Hematopoietic multipotent progenitor cell (in vitro differentiated cells): ENCODE results near the gene NNT. TPM values are rescaled to one million over a fixed set of nuclear protein-coding genes. Genes with fewer than 3 reads are reported as not detected.
"Not testable (repeated sequence)": the region's sequence is repeated elsewhere in the genome, so short reads cannot be mapped to it uniquely, and the experiment has no call there.

Source experiments
- DNase-seq, 3 donors: peaks; one replicate each; pipeline ENCODE4 v3.0.0-alpha.2; 2011 to 2015; ENCODE audit warnings: low read depth in 2 of 3, low spot score in 2 of 3
- total RNA-seq: library from RNA; depleted of rRNA; stranded (reverse); fragments of >200 nt; gene quantifications from one replicate; pipeline ENCODE4 v1.2.3, GENCODE V29; 2012

NNT gene
- 69.7 TPM for total RNA-seq

DNA sequence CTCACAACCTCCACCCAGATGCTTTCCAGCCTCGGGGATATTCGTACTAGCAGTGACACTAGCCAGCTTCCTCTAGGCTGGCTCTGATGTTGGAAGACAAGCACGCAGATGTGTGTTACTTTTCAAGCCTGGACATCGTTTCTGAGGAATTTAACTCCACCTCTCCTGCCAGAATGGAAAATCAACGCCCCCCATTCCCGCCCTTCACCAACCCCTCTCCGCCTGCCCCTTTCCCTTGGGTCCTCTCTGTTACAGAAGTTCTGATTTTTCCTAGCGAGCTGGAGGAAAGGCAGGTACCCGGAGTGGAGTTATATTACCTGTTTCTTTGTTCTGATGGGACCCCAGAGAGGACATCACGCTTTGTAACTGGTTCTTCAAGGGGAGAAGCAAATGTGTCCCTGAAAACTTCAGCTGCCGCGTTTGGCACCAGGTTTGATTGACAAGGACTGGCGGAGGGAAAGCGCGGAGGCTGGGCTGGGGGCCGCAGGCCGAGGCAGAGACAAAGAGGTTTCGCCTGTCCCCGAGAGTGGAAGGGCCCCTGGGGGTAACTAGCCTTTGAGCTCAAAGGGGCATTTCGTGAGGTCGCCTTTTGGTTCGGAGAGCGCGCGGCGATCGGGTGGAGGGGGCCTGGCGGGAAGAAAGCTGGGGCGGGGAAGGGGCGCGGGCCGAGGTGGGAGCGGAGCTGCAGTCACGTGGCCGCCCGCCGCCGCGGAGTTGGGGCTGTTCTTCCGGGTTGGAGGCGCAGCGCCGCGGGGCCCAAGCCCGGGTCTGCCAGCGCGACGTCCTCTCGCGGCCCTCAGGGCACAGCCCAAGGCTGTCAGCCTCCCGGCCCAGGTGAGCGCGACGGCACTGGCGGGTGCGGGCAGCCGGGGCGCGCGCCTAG lies at the start of gene NNT:
Gene NNT (plus strand): TSS at position 720 of the 883 bp plus-strand sequence. CDS start 6,016 bp downstream, outside the sequence.
- peak; percentile 41 to 80 (median 75) for DNase-seq

DNA sequence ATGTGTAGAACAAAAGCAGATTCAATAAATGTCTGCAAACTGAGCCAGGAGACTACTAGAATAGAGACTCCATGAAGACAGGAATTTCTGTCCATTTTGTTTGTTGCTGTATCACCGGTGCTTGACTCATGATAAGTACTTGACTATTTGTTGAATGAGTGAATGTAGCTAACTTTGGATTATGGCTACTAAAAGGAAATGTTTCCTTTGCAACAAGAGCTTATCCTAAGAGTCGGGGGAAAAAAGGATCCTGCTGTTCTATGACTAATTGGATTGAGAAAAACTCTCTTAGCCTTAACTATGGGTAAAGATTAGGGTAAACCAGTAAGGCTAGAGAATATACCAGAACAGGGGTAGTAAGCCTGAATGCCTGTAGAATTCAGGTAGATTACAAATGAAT lies 49.6 kb upstream of the NNT start:
- no peak for DNase-seq

DNA sequence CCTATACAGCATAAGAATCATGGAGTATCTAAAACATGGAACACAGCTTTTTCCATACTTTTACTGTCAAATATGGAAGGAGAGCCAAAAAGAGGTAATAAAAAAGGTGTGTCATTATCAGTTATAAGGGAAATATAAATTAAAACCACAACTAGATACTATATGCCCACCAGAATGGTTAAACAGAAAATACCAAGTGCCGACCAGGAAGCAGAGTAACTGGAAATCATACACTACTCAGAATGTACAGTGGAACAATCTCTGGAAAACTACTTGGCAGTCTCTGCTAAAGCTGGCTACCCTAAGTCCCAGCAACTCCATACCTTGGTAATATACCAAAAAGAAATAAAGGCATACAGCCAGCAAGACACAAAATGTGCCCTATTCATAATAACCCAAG lies 48.5 kb upstream of the NNT start:
- DNase-seq, result no peak

DNA sequence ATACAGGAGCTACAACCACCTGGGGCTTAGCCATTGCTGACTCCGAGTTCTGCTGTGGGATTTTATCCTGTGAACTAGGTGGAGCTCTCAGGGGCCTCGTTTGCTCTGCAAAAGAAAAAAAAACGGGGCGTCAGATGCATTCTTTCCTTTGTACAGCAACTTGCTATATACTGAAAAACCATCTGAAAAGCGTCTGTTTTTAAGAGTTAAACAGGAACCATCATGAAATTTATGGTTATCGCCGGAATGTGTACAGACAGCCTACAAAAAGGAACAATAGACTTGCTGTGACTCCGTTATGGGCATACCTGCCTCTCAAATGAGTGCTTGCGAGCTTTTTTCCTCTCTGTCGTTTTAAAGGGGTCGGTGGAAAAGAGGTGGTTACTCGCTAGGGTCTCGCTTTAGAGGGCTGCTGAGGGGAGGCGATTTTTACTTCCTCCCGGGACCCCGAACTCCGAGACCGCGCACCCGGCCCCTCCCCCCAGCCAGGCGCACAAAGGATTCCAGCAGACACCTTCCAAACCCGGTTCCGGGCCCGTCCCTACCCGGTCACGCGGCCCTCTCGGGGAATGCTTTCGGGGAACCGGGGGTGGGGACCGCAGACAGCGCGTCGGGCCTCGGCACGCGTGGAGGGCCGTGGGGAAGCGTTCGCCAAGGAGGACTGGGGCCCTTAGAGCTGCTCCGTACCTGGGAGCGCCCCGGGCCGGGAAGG lies 46.9 kb upstream of the NNT start:
- DNase-seq, result peak; percentile 23 to 54 (median 46)

DNA sequence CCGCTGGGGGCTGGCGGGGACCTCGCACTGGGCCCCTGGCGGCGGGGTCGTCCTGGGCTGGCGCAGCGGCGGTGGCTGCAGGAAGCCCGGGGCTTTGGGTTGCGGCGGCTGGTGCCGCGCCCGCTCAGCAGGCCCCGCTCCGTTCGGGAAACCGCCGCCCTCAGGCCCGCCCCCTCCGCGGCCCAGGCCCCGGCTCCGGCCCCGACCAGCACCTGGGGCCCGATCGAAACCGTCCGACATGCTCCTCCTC lies 46.4 kb upstream of the NNT start:
- DNase-seq, result not testable (repeated sequence)

DNA sequence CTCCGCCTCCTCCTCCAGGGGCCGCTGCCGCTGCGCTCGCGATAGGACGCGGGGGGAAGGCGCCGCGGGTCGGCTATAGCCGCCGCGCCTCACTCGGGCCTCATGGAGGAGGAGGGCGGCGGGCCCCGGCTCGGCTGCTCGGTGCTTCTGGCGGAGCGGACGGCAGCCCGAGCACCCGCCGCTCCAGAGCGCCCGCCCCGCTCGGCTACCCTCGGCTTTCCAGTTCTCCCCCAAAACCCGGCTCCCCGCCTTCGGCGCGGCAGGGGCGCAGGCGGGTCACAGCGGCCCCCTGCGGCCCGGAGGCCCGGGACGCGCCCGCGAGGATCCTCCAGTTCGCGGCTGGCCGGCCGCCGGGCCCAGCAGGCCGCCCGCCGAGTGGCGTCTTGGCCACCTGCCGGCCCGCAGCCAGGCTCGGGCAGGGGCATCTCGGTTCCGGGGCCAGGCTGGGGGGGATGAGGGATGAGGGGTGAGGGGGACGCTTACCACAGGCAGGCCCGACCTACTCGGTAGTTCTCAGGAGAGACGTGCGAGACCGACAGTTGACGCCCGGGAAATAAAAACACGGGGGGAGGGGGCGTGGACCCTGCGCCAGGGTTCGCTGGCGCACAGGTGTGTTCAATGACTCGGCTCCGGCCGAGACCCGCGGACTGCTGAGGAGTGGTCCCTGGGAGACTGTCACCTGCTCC lies 46.0 kb upstream of the NNT start, which contains the start of gene PAIP1:
Gene PAIP1 (minus strand): TSS at position 221 of the 686 bp plus-strand sequence. CDS start 231 bp downstream, outside the sequence.
- peak; percentile 76 to 91 (median 90) for DNase-seq

DNA sequence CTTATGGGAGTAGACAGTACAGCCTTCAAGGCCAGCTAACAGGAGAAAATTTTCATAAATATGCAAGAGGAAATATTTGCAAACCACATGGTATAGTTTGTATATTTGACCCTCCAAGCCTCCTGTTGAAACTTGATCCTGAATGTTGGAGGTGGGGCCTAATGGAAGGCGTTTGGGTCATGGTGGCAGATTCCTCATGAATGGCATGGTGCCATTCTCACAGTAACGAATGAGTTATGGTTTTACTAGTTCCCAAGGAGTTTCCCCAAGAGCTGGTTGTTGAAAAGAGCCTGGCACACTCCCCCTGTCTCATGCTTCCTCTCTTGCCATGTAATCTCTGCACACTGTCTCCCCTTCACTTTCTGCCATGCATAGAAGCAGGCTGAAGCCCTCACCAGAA lies 42.9 kb upstream of the NNT start:
- no peak for DNase-seq

DNA sequence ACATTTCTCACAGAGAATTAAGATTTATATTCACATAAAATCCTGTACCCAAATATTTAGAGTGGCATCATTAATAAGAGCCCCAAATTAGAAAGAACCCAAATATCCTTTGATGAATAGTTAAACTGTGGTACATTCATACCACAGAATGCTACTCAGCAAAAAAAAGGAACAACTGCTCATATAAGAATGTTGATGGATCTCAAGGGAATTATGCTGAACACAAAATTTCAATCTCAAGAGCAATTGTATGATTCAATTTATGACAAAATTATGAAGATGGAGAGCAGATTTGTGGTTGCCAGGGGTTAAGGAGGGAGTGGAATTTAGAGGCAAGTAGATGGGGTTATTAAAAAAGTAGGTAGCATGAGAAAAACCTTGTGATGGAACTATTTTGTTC lies 41.6 kb upstream of the NNT start:
- no peak for DNase-seq

DNA sequence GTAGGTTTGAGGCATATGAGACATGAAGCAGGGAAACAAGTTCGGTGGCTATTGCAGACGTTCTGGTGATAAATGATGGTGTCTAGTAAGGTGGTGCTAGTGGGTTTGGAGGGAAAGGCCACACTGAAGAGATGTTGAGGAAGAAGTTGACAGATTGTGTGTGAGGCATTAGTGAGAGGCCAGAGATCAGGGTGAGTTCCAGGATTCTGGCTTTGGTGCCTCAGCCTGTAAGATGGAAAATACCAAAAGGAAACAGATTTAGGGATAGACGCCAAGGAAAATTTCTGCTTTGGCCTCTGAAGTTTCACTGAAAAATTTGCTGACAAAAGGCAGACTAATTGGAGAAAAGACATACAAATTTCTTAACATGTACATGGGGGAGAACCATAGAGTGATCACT lies 39.7 kb upstream of the NNT start:
- no peak for DNase-seq

DNA sequence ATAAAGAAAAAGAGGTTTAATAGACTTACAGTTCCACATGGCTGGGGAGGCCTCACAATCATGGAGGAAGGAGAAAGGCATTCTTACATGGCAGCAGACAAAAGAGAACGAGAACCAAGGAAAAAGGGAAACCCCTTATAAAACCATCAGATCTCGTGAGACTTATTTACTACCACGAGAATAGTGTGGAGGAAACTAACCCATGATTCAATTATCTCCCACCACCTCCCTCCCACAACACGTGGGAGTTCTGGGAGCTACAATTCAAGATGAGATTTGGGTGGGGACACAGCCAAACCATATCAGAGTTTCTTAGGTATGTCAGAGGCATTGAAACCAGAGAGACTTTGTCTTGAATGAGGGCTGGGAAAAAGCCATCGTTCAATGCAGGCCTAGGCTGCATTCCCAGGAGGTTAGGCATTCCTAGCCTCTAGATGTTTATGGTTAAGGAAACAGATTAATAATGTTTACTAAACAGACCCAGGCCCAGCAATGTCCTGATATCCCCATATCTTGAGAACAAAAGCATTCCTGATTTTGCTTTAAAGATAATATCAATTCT lies 38.6 kb upstream of the NNT start:
- no peak for DNase-seq

DNA sequence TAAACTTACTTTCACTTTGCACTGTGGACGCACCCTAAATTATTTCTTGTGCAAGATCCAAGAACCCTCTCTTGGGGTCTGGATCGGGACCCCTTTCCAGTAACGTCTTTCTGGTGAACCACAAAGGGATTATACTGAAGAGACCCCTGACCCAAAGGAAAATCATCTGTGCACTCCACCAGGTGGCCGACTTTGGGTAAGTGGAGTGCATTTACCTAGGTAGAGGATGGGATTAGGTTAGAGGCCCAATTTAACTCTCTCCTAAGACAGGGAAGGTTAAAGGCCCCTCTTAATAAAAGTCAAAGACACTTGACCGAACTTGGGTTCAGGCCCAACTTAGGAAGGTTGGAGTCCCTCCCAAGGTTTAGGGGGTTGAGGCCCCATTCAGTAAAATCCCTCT lies 37.9 kb upstream of the NNT start:
- no peak for DNase-seq

DNA sequence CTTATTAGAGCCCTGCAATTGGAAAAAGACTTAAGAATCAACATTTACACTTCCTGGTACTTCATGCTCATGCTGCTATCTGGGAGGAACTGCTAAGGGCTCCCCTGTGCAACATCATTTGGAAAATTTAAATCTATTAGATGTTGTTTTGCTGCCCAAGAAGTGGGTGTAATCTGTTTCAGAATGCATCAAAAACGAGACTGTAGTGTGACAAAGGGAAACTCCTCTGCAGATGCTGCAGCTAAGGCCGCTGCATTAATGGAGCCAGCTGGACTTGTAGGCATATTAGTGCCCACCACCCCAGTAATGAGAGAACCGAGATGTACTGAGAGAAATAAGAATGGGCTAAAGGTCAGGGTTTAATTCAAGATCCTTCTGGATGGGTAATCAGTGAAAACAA lies 35.0 kb upstream of the NNT start:
- DNase-seq, result no peak

DNA sequence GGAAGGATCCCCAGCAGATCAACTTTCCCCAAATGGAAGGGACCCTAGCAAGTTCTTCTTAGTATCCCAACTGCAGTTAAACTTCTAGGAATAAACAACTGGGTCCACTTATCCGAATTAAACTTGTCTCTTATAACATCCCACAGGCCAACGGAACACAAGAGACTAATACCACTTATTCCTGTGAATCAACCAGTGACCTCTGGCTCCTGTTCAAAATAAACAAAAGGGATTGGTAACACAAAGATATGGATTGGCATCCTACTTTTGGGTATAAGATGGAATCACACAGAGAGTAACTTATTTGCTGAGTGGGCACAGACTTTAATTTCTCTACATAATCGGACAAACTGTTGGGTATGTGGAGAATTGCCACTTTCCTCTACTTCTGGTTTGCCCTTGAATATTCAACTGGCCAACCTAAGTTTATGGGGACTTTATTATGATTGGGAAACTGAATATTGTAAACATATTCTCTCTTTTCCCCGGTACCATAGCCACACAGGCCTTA lies 33.7 kb upstream of the NNT start:
- no peak for DNase-seq

DNA sequence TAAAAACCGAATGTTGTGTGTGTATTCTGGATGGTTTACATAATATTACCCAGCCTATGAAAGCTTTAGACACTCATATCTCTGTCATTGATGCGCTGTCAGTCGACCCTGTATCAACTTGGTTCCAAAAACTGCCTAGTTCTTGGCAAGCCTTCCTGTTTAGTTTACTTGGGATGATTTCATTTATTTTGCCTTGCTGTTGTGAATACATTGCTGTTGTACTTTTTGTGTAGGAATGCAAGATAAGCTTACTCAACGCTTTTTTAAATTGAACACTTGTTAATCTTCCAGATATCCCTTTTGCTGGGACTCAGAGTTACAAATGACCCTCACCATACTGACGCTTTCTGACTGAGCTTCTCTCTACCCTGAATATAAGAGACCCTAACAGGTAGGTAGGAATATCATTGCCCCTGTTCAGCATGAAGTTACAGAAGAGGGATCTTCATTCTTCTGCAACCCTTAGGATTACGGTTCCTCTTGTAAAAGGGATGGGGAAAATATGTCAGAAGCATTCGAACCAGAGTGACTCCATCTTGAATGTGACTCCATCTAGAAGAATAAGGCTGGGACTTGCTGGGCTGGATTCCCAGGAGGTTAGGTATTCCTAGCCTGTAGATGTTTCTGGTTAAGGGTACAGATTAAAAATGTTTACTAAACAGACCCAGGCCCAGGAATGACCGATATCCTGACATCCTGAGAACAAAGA lies 32.4 kb upstream of the NNT start:
- DNase-seq, result no peak

DNA sequence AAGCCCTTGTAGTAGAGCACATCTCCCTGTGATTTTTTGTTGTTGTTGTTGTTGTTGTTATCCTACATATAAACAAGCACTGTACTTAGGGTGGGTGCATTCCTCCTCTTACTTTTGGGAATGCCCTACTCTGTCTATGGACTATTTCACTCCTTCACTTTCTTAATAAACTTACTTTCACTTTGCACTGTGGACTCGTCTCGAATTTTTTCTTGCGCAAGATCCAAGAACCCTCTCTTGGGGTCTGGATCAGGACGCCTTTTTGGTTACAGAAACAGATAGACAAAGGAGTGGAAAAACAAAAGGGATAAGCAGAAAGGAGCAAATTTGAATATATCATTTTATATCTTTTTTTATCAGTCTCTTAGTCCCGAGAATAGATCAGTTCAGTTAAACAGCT lies 31.7 kb upstream of the NNT start:
- no peak for DNase-seq

DNA sequence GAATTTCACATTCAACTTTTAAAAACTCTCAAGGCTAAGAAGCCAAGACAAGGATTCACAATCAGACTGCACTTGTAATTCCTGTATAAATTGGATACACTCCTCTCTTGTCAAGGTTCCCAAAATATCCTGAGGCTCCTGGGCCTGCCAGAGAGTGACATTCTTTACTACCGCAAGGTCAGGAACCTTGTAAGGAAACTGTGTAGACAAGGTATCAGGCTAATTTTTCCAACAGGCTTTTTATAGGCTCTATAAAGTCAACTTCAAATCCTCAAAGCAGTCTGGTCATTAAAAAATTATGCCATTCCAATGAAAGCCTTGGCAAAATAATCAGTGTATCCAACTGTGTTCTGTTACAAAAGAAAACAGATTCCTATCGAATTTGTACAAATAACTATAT lies 30.6 kb upstream of the NNT start:
- no peak for DNase-seq

DNA sequence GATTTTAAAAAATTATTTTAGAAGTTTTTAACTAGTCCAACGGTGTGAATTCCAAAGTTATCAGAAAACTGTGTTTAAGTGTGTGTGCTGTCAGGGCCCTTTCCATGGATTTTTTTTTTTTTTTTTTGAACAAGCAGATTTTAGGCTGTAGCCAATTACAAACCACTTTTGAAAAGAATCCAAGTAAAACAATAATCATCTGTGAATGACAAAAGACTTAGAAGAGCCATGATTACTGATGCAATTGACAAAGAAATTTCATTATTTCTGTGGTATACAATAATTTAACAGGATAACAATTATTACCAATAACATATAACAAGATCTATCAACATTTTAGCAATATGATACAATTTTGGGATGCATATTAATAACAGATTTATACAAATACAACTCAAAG lies 29.9 kb upstream of the NNT start:
- DNase-seq, result no peak

DNA sequence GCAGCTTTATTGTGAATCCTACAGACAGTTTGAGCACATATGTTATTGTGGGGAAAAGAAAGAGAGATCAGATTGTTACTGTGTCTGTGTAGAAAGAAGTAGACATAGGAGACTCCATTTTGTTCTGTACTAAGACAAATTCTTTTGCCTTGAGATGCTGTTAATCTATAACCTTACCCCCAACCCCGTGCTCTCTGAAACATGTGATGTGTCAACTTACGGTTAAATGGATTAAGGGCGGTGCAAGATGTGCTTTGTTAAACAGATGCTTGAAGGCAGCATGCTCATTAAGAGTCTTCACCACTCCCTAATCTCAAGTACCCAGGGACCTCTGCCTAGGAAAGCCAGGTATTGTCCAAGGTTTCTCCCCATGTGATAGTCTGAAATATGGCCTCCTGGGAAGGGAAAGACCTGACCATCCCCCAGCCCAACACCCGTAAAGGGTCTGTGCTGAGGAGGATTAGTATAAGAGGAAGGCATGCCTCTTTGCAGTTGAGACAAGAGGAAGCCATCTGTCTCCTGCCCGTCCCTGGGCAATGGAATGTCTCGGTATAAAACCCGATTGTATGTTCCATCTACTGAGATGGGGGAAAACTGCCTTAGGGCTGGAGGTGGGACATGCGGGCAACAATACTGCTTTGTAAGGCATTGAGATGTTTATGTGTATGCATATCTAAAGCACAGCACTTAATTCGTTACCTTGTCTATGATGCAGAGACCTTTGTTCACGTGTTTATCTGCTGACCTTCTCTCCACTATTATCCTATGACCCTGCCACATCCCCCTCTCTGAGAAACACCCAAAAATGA lies 22.4 kb upstream of the NNT start:
- DNase-seq, result not testable (repeated sequence)

DNA sequence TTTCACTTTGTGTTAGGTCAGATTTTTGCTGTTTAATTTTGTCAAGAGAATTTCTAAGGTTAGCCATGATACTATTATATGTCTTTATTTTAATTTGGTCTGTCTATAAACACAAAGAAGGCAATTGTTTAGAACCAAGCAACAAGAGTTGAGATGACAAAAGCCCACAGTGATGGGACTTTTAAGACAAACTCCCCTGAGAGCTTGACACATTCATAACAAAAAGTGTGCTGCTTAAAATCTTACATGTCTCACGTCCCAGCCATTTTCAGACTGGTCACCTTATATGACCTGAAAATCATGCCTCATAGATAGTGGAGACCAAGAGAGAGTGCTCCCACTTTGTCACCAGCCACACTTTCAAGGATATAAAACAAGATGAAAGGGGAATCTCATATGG lies 21.6 kb upstream of the NNT start:
- no peak for DNase-seq
